Skin epidermis (tissue), 12 donors: ENCODE results near the gene MICAL2.
"Not testable (repeated sequence)": the region's sequence is repeated elsewhere in the genome, so short reads cannot be mapped to it uniquely, and the experiment has no call there.

Source experiments
- H3K27ac ChIP-seq, 21 experiments: fragments of 200-600 bp; sonication (generic) in 11 of 21; one replicate each; pipeline ENCODE4 v1.5.0; 2020; ENCODE audit warnings: mild to moderate bottlenecking in 3 of 21, inconsistent platforms in 2 of 21, moderate library complexity in 2 of 21
- H3K4me3 ChIP-seq, 7 experiments: fragments of 200-600 bp; sonication (generic) in 2 of 7; one replicate each; pipeline ENCODE4 v1.5.0; 2020; ENCODE audit warnings: inconsistent platforms in 2 of 7, mild to moderate bottlenecking in 2 of 7, moderate library complexity in 1 of 7

Gene MICAL2

GRCh38 chr11:12144330-12145174, 34.2 kb downstream of the MICAL2 start:
- Histone ChIP-seq H3K4me3 (no peak overlapping the region), H3K27ac (peak overlapping the region in 7 of 21 experiments; percentile 27 to 66 (median 30))

GRCh38 chr11:12146678-12147077, 36.3 kb downstream of the MICAL2 start:
- H3K27ac ChIP-seq, H3K4me3 ChIP-seq: not testable (repeated sequence)

- no peak overlapping the region for H3K27ac ChIP-seq
Observed at GRCh38 chr11:12147827-12148226, 37.4 kb downstream of the MICAL2 start.

GRCh38 chr11:12148466-12148865, 38.1 kb downstream of the MICAL2 start:
- H3K4me3 ChIP-seq, result no peak overlapping the region
- H3K27ac ChIP-seq, result no peak overlapping the region

More at GRCh38 chr11:12147827-12148226, 37.4 kb downstream of the MICAL2 start:
- no peak overlapping the region for H3K4me3 ChIP-seq

- no peak overlapping the region for H3K4me3 ChIP-seq
- no peak overlapping the region for H3K27ac ChIP-seq
Observed at GRCh38 chr11:12148882-12149281, 38.5 kb downstream of the MICAL2 start.

GRCh38 chr11:12149672-12150225, 39.4 kb downstream of the MICAL2 start:
- Histone ChIP-seq H3K27ac (peak overlapping the region in 2 of 21 experiments; percentile 12 to 49), H3K4me3 (no peak overlapping the region)

- Histone ChIP-seq H3K4me3 (no peak overlapping the region), H3K27ac (peak overlapping the region in 4 of 21 experiments; percentile 3 to 33 (median 14))
Observed at GRCh38 chr11:12150831-12151382, 40.5 kb downstream of the MICAL2 start.

GRCh38 chr11:12152321-12152720, 41.9 kb downstream of the MICAL2 start:
- Histone ChIP-seq H3K27ac (no peak overlapping the region), H3K4me3 (no peak overlapping the region)

GRCh38 chr11:12154871-12155668, 44.7 kb downstream of the MICAL2 start:
- no peak overlapping the region for H3K27ac ChIP-seq

GRCh38 chr11:12155696-12156095, 45.3 kb downstream of the MICAL2 start:
- H3K4me3 ChIP-seq, result no peak overlapping the region
- H3K27ac ChIP-seq, result peak overlapping the region in 5 of 21 experiments; percentile 24 to 79 (median 65)

More at GRCh38 chr11:12154871-12155668, 44.7 kb downstream of the MICAL2 start:
- H3K4me3 ChIP-seq, result no peak overlapping the region

GRCh38 chr11:12156301-12157140, 46.1 kb downstream of the MICAL2 start:
- Histone ChIP-seq H3K27ac (peak overlapping the region in 20 of 21 experiments; percentile 6 to 82 (median 56)), H3K4me3 (no peak overlapping the region)

- peak overlapping the region in 18 of 21 experiments; percentile 4 to 82 (median 62) for H3K27ac ChIP-seq
Observed at GRCh38 chr11:12157241-12157661, 46.9 kb downstream of the MICAL2 start.

GRCh38 chr11:12158909-12159308, 48.5 kb downstream of the MICAL2 start:
- peak overlapping the region in 14 of 21 experiments; percentile 10 to 82 (median 61) for H3K27ac ChIP-seq

More at GRCh38 chr11:12157241-12157661, 46.9 kb downstream of the MICAL2 start:
- H3K4me3 ChIP-seq, result no peak overlapping the region

GRCh38 chr11:12159351-12160099, 49.1 kb downstream of the MICAL2 start:
- Histone ChIP-seq H3K4me3 (no peak overlapping the region), H3K27ac (peak overlapping the region in 20 of 21 experiments; percentile 2 to 82 (median 59))

More at GRCh38 chr11:12158909-12159308, 48.5 kb downstream of the MICAL2 start:
- H3K4me3 ChIP-seq, result no peak overlapping the region

GRCh38 chr11:12160231-12160630, 49.8 kb downstream of the MICAL2 start:
- H3K4me3 ChIP-seq, result no peak overlapping the region
- H3K27ac ChIP-seq, result peak overlapping the region in 19 of 21 experiments; percentile 2 to 82 (median 57)

GRCh38 chr11:12160680-12161079, 50.3 kb downstream of the MICAL2 start:
- peak overlapping the region in 9 of 21 experiments; percentile 50 to 82 (median 63) for H3K27ac ChIP-seq

GRCh38 chr11:12161137-12161536, 50.7 kb downstream of the MICAL2 start:
- Histone ChIP-seq H3K27ac (peak overlapping the region in 1 of 21 experiments; percentile 73), H3K4me3 (no peak overlapping the region)

More at GRCh38 chr11:12160680-12161079, 50.3 kb downstream of the MICAL2 start:
- H3K4me3 ChIP-seq, result no peak overlapping the region
